Right renal pelvis (tissue), 4 donors: ENCODE data around the gene CORO2A. TPM values are rescaled to one million over a fixed set of nuclear protein-coding genes. Genes with fewer than 3 reads are reported as not detected.
"Not testable (repeated sequence)": the region's sequence is repeated elsewhere in the genome, so short reads cannot be mapped to it uniquely, and the experiment has no call there.

Experiments used
- DNase-seq, 4 donors: peaks; one replicate each; pipeline ENCODE4 v3.0.0-alpha.2; 2013; ENCODE audit warnings: low read depth in 4 of 4, low spot score in 3 of 4, missing footprints in 1 of 4
- polyA plus RNA-seq, 4 donors: library from polyadenylated mRNA; unstranded; fragments of 120-200 nt; gene quantifications; one replicate each; pipeline ENCODE4 v1.2.1, GENCODE V29; 2013; ENCODE audit not compliant: insufficient read length in 4 of 4

CORO2A gene
- polyA plus RNA-seq, 4 donors = 1.9 to 3.1 (median 2.6) TPM

- DNase-seq = peak in 2 of 4 donors; percentile 18 to 43
Observed at GRCh38 chr9:98118640-98119601, 73.5 kb downstream of the CORO2A start, which contains the start of gene TRIM14. Gene TRIM14 (minus strand): TSS chr9:98119222. CDS start chr9:98119188, 34 bp downstream.

DNA sequence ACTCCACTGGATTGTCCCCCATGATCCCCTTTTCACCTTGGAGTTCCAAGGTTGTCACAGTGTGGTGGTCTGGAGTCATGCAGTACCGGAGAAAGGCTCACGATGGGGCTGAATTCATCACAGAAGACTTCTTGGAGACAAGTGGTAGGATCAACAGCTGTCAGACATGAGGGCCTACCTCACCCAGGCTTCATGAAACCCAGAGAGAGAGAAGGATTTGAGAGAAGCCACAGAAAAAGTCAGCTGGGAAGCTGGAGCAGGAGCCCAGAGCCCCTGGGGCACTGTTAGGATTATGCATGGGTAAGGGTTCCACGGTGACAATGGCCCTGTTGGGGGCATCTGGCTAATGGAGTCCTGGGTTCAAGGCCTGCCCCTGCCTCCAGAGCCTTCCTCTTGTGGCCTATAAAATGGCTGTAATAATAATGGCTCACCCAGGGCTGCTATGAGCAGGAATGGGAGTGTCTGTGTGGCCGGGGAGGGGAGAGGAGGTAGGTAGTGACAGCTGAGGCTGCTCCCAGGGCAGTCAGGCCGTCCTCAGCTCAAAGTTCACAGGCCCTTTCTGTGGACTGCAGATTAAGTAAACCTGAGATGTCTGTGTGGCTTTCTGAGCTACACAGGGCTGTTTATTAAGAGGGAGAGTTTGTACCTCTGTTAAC lies 74.3 kb downstream of the CORO2A start:
- DNase-seq = no peak

GRCh38 chr9:98117097-98117496 lies 75.3 kb downstream of the CORO2A start:
- not testable (repeated sequence) for DNase-seq

DNA sequence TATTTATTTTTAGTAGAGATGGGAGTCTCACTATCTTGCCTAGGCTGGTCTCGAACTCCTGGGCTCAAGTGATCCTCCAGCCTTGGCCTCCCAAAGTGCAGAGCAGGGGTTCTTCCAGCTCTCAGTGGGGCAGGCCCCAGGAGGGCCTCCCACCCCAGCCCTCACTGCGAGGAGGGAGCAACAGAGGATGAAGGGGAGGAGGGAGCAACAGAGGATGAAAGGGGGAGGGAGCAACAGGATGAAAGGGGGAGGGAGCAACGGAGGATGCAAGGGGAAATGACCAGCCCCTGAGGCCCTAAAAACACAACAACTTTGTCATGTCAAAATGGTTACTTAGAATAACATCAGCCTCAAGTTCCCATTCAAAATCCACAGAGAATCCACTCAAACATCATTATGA lies 83.4 kb downstream of the CORO2A start:
- DNase-seq = no peak

DNA sequence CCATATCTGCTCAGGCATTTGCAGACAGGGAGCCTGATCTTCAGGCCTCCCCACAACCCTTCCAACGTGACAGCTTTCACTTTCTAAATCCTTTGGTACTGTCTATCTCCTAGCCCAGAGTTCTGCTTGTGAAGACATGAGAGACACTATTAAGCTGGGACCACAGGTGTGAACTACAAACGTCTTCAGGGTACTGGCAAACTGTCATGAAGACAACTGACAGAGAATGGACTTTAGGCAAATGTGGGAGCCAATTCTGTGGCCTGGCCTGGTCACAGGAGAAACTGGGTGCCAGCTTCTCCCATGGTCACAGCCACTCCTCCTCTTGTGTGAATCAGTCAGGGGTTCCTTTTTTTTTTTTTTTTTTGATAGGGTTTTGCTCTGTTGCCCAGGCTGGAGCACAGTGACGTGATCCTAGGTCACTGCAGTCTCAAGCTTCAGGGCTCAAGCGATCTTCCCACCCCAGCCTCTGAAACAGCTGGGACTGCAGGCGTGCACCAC lies 83.9 kb downstream of the CORO2A start:
- no peak for DNase-seq

DNA sequence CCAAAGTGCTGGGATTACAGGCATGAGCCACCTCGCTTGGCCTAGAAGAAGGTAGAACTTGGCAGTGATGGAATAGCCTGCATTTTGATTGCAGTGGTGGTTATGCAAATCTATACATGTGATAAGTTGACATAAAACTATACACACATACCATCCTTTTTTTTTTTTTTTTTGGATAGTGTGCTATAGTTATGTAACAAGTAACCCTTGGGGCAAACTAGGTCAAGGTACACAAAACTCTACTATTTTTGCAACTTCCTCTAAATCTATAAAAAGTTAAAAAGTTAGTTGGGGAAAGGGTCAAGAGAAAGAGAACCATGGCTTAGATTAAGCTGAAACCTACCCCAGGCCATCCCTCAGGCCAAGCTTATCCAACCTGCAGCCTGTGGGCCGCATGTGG lies 84.5 kb downstream of the CORO2A start:
- no peak for DNase-seq

DNA sequence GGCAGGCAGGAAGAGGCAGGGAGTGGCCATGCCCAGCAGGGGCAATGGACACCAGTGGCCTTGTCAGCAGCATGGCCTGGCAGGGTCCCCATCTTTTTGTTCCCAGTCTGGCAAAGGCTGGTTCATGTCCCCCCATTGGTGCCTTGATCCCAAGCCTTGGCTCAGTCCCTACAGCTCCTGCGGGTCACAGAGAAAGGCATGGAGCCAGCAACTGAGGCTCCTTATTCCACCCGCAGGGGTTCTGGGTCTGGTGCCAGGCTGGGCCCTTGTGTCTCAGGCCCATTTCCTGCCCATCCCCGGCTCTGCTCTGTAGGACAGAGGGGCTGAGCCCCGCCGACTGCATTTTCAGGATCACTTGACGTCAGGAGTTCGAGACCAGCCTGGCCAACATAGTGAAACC lies 87.4 kb downstream of the CORO2A start:
- no peak for DNase-seq

- DNase-seq = no peak
Observed at GRCh38 chr9:98104445-98104881, 88.0 kb downstream of the CORO2A start.

DNA sequence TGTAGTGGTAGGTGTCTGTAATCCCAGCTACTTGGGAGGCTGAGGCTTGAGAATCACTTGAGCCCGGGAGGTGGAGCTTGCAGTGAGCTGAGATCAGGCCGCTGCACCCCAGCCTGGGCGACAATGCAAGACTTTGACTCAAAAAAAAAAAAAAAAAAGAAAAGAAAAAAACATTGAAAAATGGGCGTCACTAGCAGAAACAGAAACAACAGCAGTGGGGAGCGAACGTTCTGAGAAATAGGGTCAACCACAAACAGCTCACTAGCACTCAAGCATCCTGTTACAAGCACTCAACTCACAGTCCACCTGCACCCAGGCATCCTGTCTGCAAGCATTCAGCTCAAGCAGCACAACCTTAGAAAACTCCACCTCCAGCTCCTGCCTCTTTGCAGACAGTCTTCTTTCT lies 90.6 kb downstream of the CORO2A start:
- no peak for DNase-seq

- no peak for DNase-seq
Observed at GRCh38 chr9:98101416-98101815, 91.0 kb downstream of the CORO2A start.

DNA sequence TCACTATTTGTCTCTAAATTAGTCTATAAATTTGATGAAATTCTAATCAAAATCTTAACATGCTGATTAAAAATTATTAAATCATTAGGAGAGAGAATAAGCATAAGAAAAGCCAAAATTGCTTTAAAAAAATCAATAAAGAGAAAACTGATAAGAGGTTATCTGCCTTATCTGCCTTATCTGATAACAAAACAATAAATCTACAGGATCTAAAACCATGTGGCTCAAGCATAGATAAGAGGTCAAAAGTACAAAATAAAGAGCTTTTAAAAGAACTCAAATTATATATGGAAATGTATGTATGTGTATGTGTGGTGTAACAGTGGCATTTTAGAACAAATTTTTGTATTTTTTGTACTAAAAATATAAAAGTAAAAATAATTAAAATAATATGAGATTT lies 92.0 kb downstream of the CORO2A start:
- DNase-seq = no peak

DNA sequence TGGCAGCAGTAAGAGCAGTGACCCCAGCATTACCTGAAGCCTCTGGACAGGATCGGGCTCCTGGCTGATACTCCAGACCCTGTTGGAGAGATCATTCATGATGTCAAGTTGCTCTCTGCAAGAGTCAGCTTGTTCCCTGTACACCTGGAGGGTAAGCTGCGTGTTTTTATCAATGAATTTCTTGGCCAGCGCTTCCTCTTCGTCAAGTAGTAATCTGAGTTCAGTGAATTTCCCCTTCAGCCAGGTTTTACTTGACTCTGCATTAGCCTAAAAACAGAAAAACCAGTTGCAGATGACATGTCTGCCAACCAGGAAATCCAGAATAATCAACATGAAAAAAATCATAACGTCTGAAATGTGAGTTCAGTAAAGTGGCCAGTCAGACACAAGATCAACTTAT lies 92.5 kb downstream of the CORO2A start:
- DNase-seq = no peak

DNA sequence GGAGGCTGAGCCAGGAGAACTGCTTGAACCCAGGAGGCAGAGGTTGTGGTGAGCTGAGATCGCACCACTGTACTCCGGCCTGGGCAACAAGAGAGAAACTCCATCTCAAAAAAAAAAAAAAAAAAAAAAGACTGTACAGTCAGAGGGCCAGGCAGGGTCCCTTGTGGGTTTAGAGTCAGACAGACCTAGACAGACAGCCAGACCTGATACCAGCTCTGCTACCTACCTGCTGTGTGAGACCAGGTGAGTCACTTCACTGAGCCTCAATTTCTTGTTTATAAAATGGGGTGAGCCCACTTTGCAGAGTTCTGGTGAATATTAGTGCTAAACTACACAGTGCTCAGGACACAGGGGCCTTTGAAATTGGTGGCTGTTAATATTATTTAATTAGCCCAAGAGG lies 93.1 kb downstream of the CORO2A start:
- no peak for DNase-seq

GRCh38 chr9:98097836-98098235 lies 94.6 kb downstream of the CORO2A start:
- no peak for DNase-seq

DNA sequence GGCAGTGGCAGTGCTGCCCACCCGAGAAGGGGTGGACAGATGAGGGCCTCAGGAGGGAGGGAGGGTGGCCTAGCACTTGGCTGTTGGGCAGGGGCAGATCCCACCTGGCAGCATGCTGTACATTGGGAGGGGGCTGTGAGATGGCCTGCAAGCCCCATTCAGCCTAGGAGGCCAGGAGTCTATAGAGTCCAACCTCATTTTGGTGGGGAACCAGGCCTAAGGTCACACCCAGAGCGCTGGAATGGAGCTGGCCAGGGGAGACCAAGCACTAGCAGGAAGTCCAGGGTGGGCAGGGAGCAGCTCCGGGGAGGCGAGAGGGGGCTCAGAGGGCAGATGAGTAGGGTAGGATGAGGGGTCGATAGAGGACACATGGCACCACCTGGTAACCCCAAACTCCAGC lies 96.3 kb downstream of the CORO2A start:
- no peak for DNase-seq

- no peak for DNase-seq
Observed at GRCh38 chr9:98095401-98095800, 97.0 kb downstream of the CORO2A start.

- DNase-seq = no peak
Observed at GRCh38 chr9:98094851-98095250, 97.6 kb downstream of the CORO2A start.

- DNase-seq = no peak
Observed at GRCh38 chr9:98094316-98094715, 98.1 kb downstream of the CORO2A start.

GRCh38 chr9:98092613-98092931 lies 99.9 kb downstream of the CORO2A start:
- no peak for DNase-seq

DNA sequence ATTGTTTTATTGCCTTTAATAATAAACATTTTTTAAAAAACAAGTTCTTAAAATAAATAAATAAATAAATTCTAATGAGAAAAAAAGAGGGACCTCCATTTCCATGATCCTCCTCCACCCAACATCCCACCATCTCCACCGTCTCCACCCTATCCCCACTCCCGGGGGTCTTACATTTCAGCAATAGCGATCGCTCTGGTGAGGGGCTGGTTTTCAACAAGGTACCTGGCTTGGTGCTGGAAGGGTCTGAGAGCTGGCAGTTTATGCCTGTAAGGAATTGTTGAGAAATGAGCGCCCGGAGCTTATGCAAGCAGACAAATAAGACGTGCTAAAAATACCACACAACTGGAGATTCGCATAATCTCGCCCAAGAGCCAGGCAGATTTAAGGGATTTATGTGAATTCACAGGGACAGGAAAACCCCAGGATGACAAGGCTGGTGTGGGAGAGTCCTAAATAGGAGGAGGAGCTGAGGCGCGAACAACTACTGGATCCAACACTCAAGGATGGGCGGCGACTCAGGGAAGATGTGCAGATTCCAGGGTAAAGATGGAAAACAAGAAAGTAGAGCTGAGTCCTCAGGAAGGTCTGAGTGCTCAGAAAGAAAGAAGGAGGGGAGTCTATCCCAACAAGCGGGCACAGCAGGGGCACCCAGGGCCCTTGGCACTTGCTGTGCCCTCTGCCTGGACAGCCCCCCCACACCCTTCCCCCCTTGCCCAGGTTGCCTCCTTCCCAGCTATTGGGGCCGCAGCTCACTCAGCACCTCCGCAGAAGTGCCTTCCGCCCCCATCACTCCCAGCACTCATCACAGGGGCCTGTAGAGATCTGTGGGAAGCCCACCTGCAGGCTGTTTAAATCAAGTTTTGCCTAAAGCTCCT lies 100.5 kb downstream of the CORO2A start:
- no peak for DNase-seq

GRCh38 chr9:98090674-98091073 lies 101.8 kb downstream of the CORO2A start:
- not testable (repeated sequence) for DNase-seq
